Measurements from ENCODE around the gene ICE1.
"Not testable (repeated sequence)": the region's sequence is repeated elsewhere in the genome, so short reads cannot be mapped to it uniquely, and the experiment has no call there.

The ICE1 gene

DNA sequence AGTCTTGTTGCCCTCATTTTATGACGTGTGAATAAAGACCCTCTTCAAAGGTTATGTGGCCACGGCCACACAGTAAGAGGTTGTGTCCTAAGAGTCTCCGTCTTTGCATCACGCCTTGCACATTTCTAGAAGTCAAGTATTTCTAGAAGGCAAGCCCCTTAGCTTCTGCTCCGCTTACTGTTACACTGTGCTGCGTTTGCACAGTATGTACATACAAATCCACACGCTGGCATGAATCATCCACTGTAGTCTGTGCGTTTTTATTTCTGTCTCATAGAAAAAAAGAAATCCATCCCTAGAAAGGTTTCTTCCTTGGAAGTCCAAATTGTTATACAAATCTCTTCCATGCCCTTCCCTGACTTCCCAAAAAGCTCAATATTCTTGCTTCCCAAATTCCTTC, 21.4 kb upstream of the ICE1 start:
- DNase-seq = no peak

DNA sequence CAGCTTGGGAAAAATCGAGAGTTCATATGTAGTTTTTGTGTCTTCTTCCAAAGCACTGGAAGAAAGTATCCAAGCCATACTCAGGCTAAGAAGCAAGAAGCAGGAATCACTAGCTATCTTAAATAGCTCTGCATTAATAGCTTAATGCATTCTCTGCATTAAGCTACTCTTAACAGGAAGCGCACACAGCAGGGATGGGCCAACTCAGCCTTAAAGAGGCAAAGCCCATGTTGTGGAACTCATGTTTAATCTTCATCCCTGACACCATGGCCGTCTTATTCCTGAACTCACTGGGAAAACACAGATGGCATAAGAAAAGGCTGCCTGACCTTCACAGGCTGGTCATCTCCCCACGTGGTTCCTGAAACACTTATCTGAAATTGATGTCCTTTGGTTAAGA, 18.7 kb upstream of the ICE1 start:
- no peak for DNase-seq

DNA sequence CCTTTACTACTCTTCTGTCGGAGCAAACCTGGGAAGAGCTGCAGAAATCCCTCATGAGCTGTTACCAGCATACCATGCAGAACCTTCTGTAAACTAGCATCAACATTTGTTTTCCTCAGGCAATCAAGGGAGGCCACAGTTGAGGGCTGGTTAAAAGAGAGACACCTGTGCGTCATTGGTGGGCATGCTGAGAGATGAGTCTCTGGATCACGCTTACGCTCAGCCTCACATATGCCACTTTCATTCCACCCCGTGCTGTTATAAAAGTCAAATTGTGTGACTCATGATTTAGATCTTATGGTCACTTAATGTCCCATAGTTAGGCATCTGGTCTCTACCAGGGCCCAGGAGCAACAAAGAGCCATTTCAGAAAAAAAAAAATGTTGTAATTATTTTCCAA, 18.1 kb upstream of the ICE1 start:
- no peak for DNase-seq

DNA sequence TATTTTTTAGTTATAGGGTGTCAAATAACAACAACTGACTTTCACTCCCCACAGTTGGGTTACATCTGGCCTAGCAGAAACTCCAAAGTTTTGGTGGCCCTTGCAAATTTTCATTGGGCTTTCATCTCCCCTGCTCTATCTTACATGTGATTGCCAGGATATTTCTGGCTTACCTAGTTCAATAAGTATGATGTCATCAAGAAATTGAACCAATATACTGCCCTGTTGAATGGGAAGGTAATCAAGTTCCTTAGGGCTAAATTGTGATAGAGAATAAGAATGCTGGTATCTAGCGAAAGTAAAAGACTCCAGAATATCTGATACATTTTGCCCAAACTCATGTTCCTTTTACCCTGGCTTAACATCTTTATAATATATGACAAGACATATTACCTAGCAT, 17.0 kb upstream of the ICE1 start:
- no peak for DNase-seq

DNA sequence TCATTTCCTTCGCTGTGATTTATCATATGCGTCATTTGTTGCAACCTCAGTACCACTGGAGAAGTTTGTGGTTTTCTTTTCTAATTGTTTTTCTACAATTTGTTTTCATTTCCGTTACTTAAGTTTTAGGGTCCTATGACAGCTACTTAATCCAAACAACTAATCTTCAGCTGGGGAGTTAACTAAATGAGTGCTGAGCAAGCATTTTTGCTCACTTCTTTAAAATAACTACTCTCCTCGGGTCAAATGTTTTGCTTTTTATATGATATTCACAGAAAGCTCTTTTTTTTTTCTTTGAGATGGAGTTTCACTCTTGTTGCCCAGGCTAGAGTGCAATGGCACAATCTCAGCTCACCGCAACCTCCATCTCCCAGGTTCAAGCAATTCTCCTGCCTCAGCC, 14.6 kb upstream of the ICE1 start:
- no peak for DNase-seq

DNA sequence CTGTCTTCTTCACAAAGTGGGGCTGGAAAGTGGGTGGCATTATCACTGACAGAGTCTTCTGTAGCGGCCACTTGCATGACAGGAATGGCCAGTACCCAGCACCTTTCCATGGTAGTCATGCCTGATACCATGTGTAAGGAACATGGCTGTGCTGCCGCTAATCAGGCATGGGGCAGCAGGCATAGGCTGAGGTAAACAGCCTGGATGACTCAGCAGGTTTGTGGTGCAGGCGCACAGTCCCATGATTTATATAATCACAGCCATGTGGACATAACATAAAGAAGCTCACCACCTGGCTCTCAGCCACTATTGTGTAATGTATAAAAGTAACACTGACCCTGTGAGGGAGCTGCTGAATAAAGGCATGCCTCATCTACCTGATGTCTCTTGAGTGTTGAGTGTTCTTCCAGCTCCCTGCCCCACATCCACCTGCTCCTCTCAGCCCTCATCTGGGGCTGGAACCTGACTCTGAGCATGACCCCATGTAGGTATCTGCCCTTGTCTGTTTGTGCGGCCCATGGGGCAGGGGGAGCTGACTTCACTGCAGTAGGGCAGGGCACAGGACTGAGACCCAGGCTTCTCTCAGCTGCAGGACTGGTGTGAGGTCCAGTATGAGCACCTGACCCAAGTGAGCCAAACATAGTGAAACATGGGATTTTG, 13.2 kb upstream of the ICE1 start:
- no peak for DNase-seq

DNA sequence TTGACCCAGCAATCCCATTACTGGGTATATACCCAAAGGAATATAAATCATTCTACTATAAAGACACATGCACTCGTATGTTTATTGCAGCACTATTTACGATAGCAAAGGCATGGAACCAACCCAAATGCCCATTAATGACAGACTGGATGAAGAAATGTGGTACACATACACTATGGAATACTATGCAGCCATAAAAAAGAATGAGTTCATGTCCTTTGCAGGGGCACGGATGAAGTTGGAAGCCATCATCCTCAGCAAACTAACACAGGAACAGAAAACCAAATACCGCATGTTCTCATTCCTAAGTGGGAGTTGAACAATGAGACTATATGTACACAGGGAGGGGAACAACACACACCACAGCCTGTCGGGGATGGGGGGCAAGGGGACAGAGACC, 8.6 kb upstream of the ICE1 start:
- DNase-seq = not testable (repeated sequence)

DNA sequence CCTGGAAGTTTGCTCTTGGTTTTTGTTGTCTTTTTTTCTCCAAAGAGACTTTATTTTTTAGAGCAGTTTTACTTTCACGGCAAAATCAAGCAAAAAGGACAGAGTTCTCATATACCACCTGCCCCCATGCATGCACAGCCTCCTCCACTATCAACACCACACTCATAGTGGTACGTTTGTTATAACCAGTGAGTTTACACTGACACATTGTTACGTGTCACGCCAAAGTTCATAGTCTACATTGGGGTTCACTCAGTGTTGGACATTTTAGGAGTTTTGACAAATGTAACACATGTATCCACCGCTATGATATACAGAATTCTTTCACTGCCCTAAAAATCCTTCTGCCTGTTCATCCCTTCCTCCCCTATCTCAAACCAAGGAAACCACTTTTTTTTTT, 7.5 kb upstream of the ICE1 start:
- DNase-seq = no peak

DNA sequence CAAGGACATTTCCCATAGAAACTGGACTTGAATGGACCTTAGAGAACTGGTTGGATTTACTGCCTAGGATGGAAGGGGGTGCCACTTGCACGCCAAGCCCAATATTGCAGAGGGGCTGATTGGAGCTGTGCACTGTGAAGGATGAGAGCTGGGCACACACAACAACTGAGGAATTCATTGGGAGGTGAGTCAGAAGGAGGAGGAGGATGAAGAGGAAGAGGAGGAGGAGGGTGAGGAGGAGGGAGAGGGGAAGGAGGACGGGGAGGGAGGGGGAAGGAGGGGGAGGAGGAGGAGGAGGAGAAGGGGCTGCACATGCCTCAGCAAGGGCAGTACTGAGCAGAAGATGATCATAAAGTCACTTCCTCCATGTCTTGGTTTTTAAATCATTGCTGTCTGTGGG, 5.7 kb upstream of the ICE1 start:
- no peak for DNase-seq

DNA sequence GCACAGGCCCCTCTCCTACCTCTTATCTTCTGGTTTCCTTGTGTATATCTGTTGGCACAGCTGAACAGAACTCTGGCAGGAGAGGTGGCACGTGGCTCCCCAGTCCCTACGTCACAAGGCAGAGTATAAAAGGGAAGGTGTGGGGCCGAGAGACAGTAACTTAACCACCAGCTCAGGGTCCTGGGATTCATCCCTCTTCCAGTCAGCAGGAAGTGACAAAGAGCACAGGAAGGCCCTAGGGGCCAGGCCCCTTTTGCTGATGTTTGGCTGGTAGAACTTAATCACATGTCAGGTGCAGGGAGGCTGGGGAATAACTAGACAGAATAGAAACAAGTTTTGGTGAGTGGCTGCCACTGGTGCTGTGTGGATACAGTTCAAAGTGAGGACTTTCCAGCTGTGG, 4.5 kb upstream of the ICE1 start:
- no peak for DNase-seq

DNA sequence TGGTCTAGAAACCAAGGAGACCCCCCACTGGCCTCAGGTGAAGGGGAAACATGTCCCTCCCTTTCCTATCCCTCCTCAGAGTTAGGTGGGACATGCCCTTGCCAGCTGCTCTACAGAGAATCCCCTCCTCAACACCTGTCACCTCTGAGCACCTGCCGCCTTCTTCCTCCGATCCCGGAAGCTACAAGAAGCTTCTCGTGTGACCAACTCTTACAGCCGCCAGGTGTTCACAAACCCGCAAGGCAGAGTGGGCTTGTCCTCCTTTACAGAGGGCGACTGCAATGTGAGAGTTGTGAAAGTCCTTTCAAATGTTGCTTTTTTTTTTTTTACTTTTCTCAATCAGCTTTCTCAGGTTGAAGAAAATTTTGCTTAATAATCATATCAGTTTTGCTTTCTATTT, 3.7 kb upstream of the ICE1 start:
- no peak for DNase-seq

DNA sequence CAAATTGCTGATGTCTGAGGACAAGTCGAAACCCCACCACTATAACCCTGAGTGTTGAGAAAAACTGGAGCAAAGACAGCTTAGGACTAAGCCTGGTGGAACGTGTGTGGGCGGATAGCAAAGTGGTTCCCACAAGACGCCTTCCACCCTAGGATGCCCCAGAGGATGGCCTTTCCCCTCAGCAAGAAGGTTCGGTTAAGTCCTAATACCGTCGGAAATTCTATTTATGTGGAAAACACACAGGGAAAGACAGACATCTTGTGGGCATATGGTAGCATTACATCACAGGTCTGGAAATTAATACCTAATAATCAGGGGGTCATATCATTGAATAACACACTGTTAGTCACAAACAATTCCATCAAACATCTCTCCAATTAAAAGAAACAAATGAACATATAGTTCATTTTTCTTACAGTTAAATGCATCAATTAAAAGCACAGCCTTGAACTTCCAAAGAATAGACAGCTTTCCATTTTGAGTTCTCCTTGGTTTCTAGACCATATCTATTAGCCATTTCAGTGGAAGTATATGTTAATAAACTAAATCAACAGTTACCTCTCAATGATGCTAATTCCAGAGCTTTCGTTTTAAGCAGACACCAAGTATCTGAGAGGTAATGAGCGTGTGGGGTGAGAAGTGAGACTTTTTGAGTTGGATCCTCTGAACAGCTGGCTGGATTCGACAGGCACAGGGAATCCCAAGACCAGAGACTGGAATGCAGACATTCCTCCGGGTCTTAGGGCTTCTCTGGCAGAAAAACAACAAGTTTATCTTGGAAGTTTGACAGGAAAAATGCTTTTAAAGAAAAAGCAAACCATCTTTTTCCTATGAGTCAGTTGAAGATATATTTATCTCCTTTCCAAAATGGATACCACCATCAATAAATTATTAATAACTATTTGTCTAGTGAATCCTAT, 2.9 kb upstream of the ICE1 start:
- DNase-seq = no peak

DNA sequence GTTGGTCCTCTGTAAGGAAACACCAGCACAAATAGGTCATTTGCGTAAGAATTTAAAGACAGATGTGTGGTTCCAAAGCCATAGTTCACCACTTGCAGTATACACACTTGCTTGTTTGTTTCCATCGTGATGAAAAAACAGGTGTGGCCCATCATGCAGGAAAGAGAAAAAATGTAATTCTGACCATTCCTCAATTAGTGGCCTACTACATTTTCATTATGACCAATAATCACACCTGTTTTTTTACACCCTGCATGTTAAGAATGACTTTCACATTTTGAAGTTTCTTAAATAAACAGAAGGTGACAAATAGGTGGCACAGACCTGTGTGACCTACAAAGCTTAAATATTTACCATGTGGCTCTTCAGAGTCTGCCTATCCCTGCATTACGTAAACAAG, 2.2 kb upstream of the ICE1 start:
- no peak for DNase-seq

DNA sequence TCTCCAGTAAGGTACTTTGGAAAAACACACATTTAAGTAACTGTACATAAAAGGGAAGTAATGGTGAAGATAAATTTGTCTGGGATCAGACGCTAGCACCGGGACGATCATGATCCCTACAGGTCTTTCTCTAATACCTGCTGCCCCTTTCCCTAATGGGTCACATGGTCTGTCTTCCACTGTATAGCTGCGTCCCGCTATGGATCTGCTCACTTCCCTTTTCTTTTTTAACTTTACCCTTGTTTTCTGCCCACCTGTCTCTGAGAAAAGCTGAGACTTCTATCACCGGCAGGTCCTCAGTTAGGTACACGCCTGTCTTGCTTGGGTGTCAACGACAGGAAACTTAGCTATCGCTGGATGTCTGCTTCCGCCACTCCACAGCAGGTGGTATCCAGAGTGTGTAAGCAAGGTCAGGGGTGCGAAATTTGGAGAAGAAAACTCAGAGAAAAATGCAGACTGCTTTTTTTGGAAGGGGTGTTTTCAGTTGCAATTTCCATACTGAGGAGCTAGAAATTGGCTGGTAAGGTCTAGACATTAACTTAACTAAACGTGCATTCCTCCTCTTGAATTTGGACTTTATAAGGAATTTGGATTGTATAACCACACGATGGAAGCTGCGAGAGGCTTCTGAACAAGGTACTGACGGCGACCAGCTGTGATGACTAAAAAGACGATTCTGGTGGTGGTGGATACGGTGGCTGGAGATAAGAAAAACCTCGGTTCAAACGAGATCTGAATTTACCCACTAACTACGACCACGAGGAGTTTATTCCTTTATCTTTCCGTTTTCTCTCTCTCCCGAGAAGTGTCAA, 1.1 kb upstream of the ICE1 start:
- DNase-seq = no peak

DNA sequence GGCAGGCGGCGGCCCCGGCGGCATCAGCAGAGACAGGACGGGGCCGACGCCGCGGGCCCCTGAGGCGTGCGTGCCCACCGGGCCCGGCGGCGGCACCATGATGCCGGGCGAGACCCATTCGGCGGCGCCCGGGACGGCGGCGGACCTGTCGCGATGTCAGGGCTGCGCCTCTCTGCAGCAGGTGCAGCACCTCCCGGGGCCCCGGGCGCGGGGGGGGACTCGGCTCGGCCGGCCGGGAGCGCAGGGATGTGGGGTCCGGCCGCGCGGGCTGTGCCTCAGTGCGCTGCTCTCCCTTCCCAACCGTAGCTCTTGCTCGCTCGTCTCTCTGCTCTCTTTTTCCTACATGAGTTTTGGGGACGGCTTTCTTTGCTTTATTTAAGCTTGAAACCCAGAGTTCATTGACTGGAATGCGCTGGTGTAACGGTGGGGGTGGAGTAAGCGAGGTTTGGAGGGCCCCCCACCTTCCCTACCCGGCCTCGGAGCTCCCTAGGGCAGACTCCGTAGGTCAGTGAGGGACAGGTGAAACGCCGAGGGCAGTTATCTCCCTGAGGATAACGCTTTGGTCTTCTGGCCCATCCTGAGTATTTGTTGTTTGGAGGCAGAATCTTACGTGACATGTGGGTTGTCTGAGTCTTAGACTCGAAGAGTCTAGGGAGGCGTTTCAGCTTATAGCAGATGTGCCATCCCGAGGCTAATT, 490 bp downstream of the ICE1 start:
- DNase-seq = no peak

DNA sequence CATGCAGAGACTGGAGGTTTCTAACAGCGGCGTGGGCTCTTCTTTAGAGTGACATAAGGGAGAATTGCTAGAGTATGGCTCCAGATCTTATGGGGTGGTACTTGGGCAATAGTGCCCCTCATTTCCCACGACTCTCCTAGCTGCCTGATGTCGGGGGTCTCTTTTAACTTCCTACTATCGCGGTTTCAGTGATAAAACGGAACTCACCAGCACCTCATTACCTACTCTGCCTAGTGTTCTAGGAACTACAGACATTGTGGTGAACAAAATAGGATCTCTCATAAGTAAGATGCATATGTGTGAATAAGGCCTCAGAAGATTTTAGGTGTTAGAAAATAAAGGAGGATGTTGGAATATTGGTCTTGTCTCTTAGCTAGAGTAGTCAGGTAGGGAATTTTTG, 1.1 kb downstream of the ICE1 start:
- DNase-seq = no peak

DNA sequence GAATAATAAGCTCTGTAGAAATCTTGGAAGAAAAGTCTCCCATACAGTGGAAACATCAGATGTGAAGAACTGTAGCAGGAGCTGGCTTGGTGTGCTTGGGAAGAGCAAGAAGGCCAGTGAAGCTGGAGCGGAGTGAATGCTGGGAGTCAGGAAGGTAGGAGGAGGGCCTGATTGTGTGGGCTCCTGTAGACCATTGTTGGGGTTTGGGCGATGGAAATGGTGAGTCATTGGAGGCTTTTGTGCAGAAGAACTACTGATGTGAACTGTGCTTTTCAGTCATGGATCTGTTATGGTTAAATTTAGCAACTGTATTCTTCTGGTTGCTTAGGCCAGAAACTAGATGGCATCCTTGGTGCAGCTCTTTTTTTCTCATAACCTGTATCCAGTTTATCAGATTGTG, 2.3 kb downstream of the ICE1 start:
- no peak for DNase-seq

DNA sequence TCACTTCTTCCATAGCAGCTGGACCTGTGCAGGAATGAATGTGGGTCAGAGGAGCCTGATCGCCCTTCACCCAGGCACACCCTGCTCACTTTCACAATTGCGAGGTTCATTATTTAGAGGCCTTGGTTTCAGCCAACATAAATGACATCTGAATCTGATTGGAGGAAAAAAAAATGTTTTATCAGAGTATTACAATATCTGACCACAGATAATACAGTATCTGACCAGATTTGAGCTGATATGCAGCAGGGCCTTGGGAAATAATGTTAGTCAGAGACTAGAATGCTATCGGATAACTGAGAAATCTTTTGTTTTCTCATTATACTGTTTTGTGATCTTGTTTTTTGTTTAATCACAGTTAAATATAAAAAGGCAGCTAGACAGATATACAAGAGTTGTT, 7.7 kb downstream of the ICE1 start:
- no peak for DNase-seq

DNA sequence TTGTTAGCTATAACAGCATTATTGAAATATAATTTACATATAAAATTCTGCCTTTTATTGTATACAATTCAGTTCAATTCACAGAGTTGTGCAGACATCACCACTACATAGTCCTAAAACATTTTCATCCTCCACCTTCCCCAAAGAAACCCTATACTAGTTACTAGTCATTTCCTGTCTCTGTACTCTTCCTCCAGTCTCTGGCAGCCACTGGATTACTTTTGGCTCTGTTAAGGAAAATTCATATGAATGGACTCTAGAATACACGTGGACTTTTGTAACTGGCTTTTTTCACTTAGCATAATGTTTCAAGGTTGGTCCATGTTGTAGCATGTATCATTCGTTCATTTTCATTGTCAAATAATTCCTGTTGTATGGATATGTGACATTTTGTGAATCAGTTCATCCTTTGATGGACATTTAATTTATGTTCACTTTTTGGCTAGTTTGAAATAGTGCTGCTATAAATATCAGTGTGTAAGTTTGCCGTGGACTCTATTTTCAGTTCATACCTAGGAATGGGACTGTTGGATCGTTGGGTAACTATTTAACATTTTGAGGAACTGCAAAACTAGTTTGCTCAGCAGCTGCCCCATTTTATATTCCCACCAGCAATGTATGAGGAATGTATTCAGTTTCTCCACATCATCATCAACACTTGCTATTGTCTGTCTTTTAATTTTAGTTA, 9.7 kb downstream of the ICE1 start:
- no peak for DNase-seq

DNA sequence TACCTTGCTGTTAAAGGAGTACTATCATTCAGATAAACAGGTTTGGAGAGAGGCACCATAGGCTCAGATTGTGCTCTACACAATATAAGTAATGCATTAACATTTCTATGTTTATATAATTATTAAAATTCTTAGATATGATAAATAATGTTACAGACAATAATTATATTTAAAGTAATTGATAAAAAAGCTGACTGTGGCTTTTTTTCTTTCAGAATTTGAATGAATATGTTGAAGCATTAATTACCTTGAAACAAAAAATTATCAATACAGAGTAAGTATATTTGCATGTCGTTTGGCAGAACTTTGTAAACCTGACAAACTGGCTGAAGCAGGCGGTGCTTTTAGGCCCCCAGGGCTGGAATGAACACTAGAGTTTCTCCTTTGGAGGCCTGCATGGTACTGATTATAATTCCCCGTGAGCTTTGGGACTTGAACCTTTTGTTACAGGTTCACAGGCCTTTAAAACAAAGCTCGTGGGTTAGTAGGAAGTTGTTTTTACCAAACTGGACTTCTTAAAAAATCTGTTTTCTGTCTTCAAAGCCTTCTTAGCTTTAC, 13.8 kb downstream of the ICE1 start:
- DNase-seq = no peak

DNA sequence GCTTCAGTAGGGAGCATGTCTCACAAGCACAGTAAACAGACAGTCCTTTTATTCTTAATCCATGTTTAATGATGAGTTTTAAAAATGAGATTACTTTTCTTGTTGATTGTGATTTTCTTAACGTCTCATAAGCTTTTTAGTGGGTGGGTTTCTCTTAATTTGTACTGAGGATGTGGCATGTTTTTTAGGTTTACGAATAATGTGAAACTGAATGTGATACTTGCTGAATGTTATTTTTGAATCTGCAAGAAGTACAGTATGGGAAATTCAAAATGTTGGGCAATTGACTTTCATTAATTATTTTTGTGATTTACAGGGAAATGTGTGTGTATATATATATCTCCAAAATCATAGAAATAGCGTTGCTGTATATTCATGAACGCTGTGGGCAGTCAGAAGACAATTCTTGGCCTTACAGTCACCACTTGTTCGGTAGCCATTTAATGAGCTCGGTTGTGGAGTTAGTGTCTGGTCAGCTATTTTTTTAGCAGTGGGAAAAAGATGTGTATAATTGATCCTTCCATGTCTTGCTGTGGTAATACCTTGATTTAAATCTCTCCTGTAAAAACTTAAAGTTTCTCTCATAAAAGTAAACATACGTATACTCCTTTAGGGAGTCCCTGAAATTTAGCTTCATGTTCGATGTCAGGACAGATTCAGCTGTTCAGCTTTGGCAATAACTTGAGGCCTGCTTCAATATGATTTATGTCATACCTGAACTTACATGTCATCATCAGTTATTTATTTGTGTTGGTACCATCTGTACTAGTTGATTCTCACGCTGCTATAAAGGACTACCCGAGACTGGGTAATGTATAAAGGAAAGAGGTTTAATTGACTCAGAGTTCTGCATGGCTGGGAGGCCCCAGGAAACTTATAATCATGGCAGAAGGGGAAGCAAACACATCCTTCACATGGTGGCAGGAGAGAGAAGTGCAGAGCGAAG, 15.0 kb downstream of the ICE1 start:
- no peak for DNase-seq

Data from stimulated activated CD4-positive, alpha-beta T cell treated with anti-CD3 and anti-CD28 coated beads, Interleukin-2, amount 100 ng/mL, for 48 hours (primary cell).